ENCODE measurements around the gene CALCOCO1.
A peak's percentile ranks its signal among the peaks of the same experiment; 100 is the strongest.
"Not testable (repeated sequence)": the region's sequence is repeated elsewhere in the genome, so short reads cannot be mapped to it uniquely, and the experiment has no call there.

Gene CALCOCO1

DNA sequence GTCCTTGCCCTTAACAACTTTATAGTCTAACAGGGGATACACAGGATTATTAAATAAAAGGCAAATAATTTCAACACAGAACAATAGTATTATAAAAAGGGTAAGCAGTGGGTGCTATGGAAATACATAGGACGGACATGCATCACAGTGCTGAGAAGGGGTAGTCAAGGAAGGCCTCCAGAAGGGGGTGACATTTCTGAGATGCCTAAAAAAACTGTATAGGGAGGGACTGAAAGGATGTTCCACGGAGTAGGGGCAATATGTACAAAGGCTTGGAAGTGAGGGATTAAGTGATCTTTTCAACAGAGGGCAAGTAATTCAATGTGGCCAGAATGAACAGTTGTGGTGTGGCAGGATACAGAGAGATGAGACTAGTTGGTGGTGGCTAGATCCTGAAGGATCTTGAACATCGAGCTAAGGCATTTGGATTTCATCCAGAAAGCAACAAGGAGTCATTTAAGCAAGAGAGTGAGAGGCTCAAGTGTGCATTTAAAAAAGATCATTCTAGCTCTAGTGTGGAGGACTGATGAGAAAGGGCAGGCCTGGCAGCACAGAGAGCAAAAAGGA lies 42.5 kb downstream of the CALCOCO1 start:
- Histone ChIP-seq H3K27me3 (ENCODE audit: control insufficient read depth in 1 of 2, insufficient read depth in 2 of 2, low read length in 2 of 2) (peaks cover 0 to under 1% of the 10 kb centered on the region in 2 donors), H3K27ac (ENCODE audit: low read depth, low read length) (no peak overlapping the region), H3K9ac (ENCODE audit: low read depth in 1 of 2, low read length in 2 of 2) (no peak overlapping the region), H3K36me3 (ENCODE audit: control insufficient read depth in 1 of 2, insufficient read depth in 2 of 2, low read length in 2 of 2) (no peaks in the 10 kb centered on the region), H3K4me3 (ENCODE audit: low read depth in 1 of 2, low read length in 2 of 2) (no peak overlapping the region), H3K9me3 (ENCODE audit: control insufficient read depth in 1 of 2, low read length in 2 of 2) (no peaks in the 10 kb centered on the region), H3K4me1 (ENCODE audit: control insufficient read depth in 1 of 2, insufficient read depth in 2 of 2, low read length in 2 of 2) (no peaks in the 10 kb centered on the region)

DNA sequence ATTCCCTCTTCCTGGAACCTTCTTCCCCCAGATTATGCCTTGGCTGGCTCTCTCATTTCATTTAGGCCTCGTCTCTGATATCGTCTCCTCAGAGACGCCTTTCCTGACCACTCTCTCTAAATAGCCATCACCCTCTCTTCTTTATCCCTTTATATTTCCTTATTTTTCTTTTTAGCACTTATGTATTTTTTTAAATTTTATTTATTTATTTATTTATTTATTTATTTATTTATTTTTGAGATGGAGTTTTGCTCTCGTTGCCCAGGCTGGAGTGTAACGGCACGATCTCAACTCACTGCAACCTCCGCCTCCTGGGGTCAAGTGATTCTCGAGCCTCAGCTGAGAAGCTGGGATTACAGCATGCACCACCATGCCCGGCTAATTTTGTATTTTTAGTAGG lies 43.3 kb downstream of the CALCOCO1 start:
- Histone ChIP-seq H3K27me3 (ENCODE audit: control insufficient read depth in 1 of 2, insufficient read depth in 2 of 2, low read length in 2 of 2) (peaks cover 0 to 8% of the 10 kb centered on the region in 2 donors), H3K4me1 (ENCODE audit: control insufficient read depth in 1 of 2, insufficient read depth in 2 of 2, low read length in 2 of 2) (no peaks in the 10 kb centered on the region), H3K27ac (ENCODE audit: low read depth, low read length) (no peak overlapping the region), H3K4me3 (ENCODE audit: low read depth in 1 of 2, low read length in 2 of 2) (no peak overlapping the region), H3K36me3 (ENCODE audit: control insufficient read depth in 1 of 2, insufficient read depth in 2 of 2, low read length in 2 of 2) (no peaks in the 10 kb centered on the region), H3K9ac (ENCODE audit: low read depth in 1 of 2, low read length in 2 of 2) (no peak overlapping the region), H3K9me3 (ENCODE audit: control insufficient read depth in 1 of 2, low read length in 2 of 2) (no peaks in the 10 kb centered on the region)

DNA sequence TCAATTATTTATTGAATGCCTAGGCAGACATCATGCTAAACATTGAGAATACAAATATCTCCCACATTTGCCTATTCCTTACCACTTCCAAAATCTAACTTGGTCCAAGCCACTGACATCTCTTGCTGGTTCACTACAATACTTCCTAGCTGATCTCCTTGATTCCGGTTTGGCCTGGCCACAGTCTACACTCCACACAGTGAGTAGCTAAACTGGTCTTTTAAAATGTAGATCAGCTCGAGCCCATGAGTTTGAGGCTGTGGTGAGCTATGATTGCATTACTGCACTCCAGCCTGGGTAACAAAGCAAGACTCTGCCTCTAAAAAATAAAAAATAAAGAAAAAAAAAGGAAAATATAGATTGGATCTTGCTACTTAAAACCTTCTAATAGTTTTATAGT lies 43.8 kb downstream of the CALCOCO1 start:
- Histone ChIP-seq H3K4me1 (ENCODE audit: control insufficient read depth in 1 of 2, insufficient read depth in 2 of 2, low read length in 2 of 2) (no peaks in the 10 kb centered on the region), H3K27me3 (ENCODE audit: control insufficient read depth in 1 of 2, insufficient read depth in 2 of 2, low read length in 2 of 2) (peaks cover 0 to 12% of the 10 kb centered on the region in 2 donors)

DNA sequence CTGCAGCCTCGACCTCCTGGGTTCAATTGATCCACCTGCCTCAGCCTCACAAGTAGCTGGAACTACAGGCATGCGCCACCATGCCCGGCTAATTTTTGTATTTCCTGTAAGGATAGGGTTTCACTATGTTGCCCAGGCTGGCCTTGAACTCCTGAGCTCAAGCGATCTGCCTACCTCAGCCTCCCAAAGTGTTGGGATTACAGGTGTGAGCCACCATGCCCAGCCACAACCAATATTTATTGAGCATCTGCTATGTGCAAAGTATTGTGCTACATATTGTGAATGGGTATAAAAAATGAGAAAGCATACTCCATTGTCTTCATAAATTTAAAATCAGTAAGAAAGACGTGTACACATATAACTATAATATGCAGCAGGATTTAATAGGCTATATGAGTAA lies 47.2 kb downstream of the CALCOCO1 start:
- not testable (repeated sequence) for H3K27ac ChIP-seq (ENCODE audit: low read depth, low read length); H3K9ac ChIP-seq (ENCODE audit: low read depth in 1 of 2, low read length in 2 of 2); H3K36me3 ChIP-seq (ENCODE audit: control insufficient read depth in 1 of 2, insufficient read depth in 2 of 2, low read length in 2 of 2); H3K9me3 ChIP-seq (ENCODE audit: control insufficient read depth in 1 of 2, low read length in 2 of 2); H3K4me3 ChIP-seq (ENCODE audit: low read depth in 1 of 2, low read length in 2 of 2)
- Histone ChIP-seq H3K4me1 (ENCODE audit: control insufficient read depth in 1 of 2, insufficient read depth in 2 of 2, low read length in 2 of 2) (peaks cover 11% of the 10 kb centered on the region in 2 donors), H3K27me3 (ENCODE audit: control insufficient read depth in 1 of 2, insufficient read depth in 2 of 2, low read length in 2 of 2) (peaks cover 3 to 20% of the 10 kb centered on the region in 2 donors)

More for the DNA sequence above, 43.8 kb downstream of the CALCOCO1 start:
- H3K36me3 ChIP-seq (ENCODE audit: control insufficient read depth in 1 of 2, insufficient read depth in 2 of 2, low read length in 2 of 2), result no peaks in the 10 kb centered on the region
- no peak overlapping the region for H3K9ac ChIP-seq (ENCODE audit: low read depth in 1 of 2, low read length in 2 of 2)
- no peak overlapping the region for H3K4me3 ChIP-seq (ENCODE audit: low read depth in 1 of 2, low read length in 2 of 2)
- no peak overlapping the region for H3K27ac ChIP-seq (ENCODE audit: low read depth, low read length)
- no peaks in the 10 kb centered on the region for H3K9me3 ChIP-seq (ENCODE audit: control insufficient read depth in 1 of 2, low read length in 2 of 2)

DNA sequence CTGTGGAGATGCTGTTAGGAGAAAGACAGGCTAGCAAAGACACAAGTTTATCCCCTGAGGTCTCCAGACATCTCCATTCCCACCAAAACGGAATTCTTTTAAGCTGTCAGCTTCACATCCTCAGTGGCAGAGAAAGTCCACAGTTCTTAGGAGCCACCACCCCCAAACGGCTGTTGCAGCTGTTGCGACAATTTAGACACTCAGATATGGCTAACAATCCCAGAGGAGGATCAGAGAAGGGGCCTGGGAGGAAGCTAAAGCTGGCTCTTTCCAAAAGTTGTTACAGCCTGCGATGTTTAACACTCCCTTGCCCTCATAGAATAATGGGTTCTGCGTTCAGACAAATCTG lies 49.5 kb downstream of the CALCOCO1 start:
- Histone ChIP-seq H3K4me3 (ENCODE audit: low read depth in 1 of 2, low read length in 2 of 2) (no peak overlapping the region), H3K9me3 (ENCODE audit: control insufficient read depth in 1 of 2, low read length in 2 of 2) (no peaks in the 10 kb centered on the region), H3K9ac (ENCODE audit: low read depth in 1 of 2, low read length in 2 of 2) (peak overlapping the region in 1 of 2 donors; percentile 56), H3K36me3 (ENCODE audit: control insufficient read depth in 1 of 2, insufficient read depth in 2 of 2, low read length in 2 of 2) (peaks cover 3 to 5% of the 10 kb centered on the region in 2 donors), H3K27me3 (ENCODE audit: control insufficient read depth in 1 of 2, insufficient read depth in 2 of 2, low read length in 2 of 2) (peaks cover 3 to 20% of the 10 kb centered on the region in 2 donors), H3K27ac (ENCODE audit: low read depth, low read length) (peak overlapping the region; percentile 42), H3K4me1 (ENCODE audit: control insufficient read depth in 1 of 2, insufficient read depth in 2 of 2, low read length in 2 of 2) (peaks cover 15 to 20% of the 10 kb centered on the region in 2 donors)

DNA sequence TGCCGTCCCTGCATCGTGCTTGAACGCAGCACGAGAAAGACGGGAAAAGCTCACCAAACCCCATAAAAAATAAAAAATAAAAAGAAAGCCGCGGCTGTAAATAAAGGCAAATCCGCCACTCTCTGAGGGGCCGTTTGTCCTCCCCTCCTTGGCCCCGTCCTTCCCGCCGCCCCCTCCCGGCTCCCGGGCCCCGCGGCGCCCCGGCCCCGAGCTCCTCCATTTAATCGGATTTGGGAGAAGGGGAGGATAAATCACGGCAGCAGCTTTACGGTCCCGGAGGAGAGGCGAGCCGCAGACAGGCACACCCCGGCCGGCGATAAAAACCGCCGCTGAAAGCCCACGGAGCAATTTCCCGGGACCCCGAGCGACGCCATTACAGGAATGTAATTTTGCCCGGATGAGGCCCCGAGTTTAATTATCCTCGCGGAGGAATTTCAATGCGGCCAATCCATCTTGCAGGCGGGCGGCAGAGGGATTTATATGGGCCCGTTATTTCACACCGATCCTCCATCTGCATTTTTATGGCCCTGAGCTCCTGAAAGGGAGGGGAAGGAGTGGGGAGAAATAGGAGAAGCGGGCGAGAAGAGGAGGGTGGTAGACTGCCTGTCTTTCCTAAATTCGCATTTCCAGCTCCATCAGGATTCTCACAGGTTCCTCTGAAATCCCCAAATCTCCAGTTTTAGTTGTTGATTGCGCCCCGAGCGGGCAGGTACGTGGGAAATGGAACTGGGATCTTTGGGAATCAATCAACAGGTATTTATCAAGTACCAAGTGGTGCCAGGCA lies 50.0 kb downstream of the CALCOCO1 start:
- Histone ChIP-seq H3K9me3 (ENCODE audit: control insufficient read depth in 1 of 2, low read length in 2 of 2) (no peaks in the 10 kb centered on the region), H3K4me1 (ENCODE audit: control insufficient read depth in 1 of 2, insufficient read depth in 2 of 2, low read length in 2 of 2) (peaks cover 15 to 20% of the 10 kb centered on the region in 2 donors), H3K27ac (ENCODE audit: low read depth, low read length) (peak overlapping the region; percentile 80), H3K4me3 (ENCODE audit: low read depth in 1 of 2, low read length in 2 of 2) (peak overlapping the region; percentile 90 to 98), H3K27me3 (ENCODE audit: control insufficient read depth in 1 of 2, insufficient read depth in 2 of 2, low read length in 2 of 2) (peaks cover 3 to 20% of the 10 kb centered on the region in 2 donors), H3K36me3 (ENCODE audit: control insufficient read depth in 1 of 2, insufficient read depth in 2 of 2, low read length in 2 of 2) (peaks cover 7 to 11% of the 10 kb centered on the region in 2 donors), H3K9ac (ENCODE audit: low read depth in 1 of 2, low read length in 2 of 2) (peak overlapping the region; percentile 43 to 56)

DNA sequence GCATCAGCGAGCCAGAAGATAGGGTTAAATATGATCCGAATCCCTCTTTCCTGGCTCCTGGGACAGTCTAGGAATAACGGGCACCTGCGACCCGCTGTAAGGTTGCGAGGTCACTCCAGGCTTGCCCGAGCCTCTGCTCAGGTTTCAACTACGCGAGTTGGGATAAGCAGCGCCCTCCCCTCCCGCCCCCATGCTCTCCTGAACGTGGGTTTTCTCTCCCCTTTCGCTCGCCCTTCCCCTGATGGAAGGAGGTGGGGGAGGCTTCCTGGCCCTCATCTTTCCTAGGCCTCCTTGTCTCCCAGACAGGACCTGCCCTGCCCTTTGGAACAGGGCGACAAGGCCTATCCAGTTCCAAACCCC lies 50.6 kb downstream of the CALCOCO1 start:
- peak overlapping the region; percentile 43 to 56 for H3K9ac ChIP-seq (ENCODE audit: low read depth in 1 of 2, low read length in 2 of 2)
- peak overlapping the region; percentile 80 for H3K27ac ChIP-seq (ENCODE audit: low read depth, low read length)
- peaks cover 3 to 20% of the 10 kb centered on the region in 2 donors for H3K27me3 ChIP-seq (ENCODE audit: control insufficient read depth in 1 of 2, insufficient read depth in 2 of 2, low read length in 2 of 2)
- H3K4me1 ChIP-seq (ENCODE audit: control insufficient read depth in 1 of 2, insufficient read depth in 2 of 2, low read length in 2 of 2), result peaks cover 15 to 20% of the 10 kb centered on the region in 2 donors
- H3K9me3 ChIP-seq (ENCODE audit: control insufficient read depth in 1 of 2, low read length in 2 of 2), result no peaks in the 10 kb centered on the region
- H3K36me3 ChIP-seq (ENCODE audit: control insufficient read depth in 1 of 2, insufficient read depth in 2 of 2, low read length in 2 of 2), result peaks cover 8 to 14% of the 10 kb centered on the region in 2 donors
- peak overlapping the region; percentile 90 to 98 for H3K4me3 ChIP-seq (ENCODE audit: low read depth in 1 of 2, low read length in 2 of 2)

DNA sequence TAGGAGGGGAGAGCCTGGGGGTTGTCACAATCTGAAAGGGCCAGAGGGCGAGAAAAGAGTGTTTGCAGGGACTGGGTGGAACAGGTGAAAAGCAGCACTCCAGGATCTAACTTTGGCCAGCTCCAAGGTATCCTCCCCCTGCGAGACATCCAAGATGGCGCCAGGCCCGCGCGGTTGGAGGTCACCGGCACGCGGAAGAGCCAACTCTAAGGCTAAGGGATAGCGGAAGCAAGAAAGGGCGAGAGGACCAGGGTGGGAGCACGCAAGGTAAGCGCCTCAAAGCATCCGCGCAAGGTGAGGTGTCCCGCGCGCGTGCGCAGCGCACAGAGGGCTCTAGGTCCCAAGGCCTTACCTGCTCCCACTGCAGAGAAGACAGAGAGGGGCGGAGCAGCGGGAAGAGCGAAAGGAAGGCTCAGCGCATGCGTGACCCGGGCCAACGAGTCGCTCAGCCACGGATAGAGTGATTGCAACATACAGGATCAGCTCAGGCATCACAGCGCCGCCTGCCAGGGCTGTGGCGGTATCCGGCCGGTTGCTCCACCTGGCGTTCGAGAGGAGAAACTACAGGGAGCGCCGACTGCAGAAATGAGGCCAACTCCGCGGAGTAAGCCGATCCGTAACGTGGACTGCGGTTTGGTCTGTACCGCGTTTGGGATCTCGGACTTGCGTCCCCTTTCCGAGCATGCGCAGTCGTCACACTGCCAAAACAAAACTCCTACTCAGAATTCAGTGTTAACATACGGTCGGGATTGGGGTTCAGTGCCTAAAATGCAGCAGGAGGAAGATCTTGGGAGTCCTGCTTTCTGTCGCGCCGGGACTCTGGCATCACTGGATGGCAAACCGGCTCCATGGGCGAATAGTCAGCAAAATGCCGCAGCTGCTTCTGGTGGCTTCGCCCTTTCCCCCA lies 51.3 kb downstream of the CALCOCO1 start, which contains the start of gene ATP5MC2:
Gene ATP5MC2, minus strand, starts transcription at position 383 of the 907 bp plus-strand sequence. CDS start 3,469 bp downstream, outside the sequence.
- H3K9me3 ChIP-seq (ENCODE audit: control insufficient read depth in 1 of 2, low read length in 2 of 2), result no peaks in the 10 kb centered on the region
- H3K27me3 ChIP-seq (ENCODE audit: control insufficient read depth in 1 of 2, insufficient read depth in 2 of 2, low read length in 2 of 2), result peaks cover 3 to 20% of the 10 kb centered on the region in 2 donors
- peaks cover 15 to 20% of the 10 kb centered on the region in 2 donors for H3K4me1 ChIP-seq (ENCODE audit: control insufficient read depth in 1 of 2, insufficient read depth in 2 of 2, low read length in 2 of 2)
- H3K36me3 ChIP-seq (ENCODE audit: control insufficient read depth in 1 of 2, insufficient read depth in 2 of 2, low read length in 2 of 2), result peaks cover 15 to 21% of the 10 kb centered on the region in 2 donors
- peak within 1 kb of the TSS; percentile 90 to 98 for H3K4me3 ChIP-seq (ENCODE audit: low read depth in 1 of 2, low read length in 2 of 2)
- H3K27ac ChIP-seq (ENCODE audit: low read depth, low read length), result peak within 1 kb of the TSS; percentile 91
- peak within 1 kb of the TSS; percentile 84 to 85 for H3K9ac ChIP-seq (ENCODE audit: low read depth in 1 of 2, low read length in 2 of 2)

DNA sequence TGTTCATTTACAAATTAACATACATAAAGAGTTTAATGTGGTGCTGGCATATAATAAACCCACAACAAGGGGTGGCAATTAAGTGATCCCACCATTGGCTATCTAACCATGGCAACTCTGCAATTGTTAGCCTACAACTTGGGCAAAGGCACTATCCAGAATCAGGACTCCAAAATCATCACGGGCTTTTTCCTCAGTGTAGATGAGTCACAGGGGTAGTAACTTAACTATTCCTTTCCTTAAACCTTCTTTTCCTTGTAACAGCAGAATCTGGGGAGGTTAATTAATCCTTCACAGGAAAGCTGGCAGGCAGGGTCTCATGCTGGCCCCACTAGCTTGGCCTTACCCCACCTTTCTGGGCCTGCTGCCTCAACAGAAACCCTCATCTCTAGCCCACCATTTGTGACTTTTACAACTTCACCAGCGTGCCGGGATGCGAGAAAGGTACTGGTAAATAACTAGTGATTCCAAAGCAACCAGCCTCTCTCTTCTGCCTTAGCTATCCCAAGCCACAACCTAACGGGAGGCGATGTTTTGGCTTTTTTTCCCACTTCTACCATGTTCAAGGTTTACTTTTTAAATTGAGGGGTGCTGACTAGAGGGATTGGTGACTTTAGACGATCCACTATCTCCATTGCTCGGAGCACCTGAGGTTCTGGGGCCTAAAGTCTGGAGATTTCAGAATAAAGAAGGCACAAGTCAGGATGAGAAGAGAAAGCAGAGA lies 52.1 kb downstream of the CALCOCO1 start:
- Histone ChIP-seq H3K9ac (ENCODE audit: low read depth in 1 of 2, low read length in 2 of 2) (peak overlapping the region; percentile 84 to 85), H3K9me3 (ENCODE audit: control insufficient read depth in 1 of 2, low read length in 2 of 2) (no peaks in the 10 kb centered on the region), H3K4me3 (ENCODE audit: low read depth in 1 of 2, low read length in 2 of 2) (peak overlapping the region; percentile 90 to 98), H3K36me3 (ENCODE audit: control insufficient read depth in 1 of 2, insufficient read depth in 2 of 2, low read length in 2 of 2) (peaks cover 20 to 28% of the 10 kb centered on the region in 2 donors), H3K27me3 (ENCODE audit: control insufficient read depth in 1 of 2, insufficient read depth in 2 of 2, low read length in 2 of 2) (peaks cover 3 to 20% of the 10 kb centered on the region in 2 donors), H3K27ac (ENCODE audit: low read depth, low read length) (peak overlapping the region; percentile 91), H3K4me1 (ENCODE audit: control insufficient read depth in 1 of 2, insufficient read depth in 2 of 2, low read length in 2 of 2) (peaks cover 15 to 20% of the 10 kb centered on the region in 2 donors)

Measured in duodenal mucosa (tissue), 2 donors.